Neutrophil (primary cell): ENCODE measurements around the gene CFLAR.

Source experiments
- H3K27ac ChIP-seq: fragments of 200-600 bp; sonication (generic); 2 replicates; pipeline ENCODE4 v1.5.1; 2016; ENCODE audit warnings: mild to moderate bottlenecking, moderate library complexity
- H3K27me3 ChIP-seq: fragments of 200-600 bp; sonication (generic); 2 replicates; pipeline ENCODE4 v1.6.0; 2016; ENCODE audit warnings: mild to moderate bottlenecking
- H3K36me3 ChIP-seq: fragments of 200-600 bp; sonication (generic); 2 replicates; pipeline ENCODE4 v1.5.1; 2017
- H3K4me1 ChIP-seq, 2 experiments: fragments of 200-600 bp in 1 of 2; sonication (generic) in 1 of 2; 1 replicate in 1 of 2; 2 replicates in 1 of 2; pipeline versions ENCODE4 v1.5.1 to v1.6.1; 2013 to 2016; ENCODE audit warnings: low read depth in 1 of 2, low read length in 1 of 2, mild to moderate bottlenecking in 1 of 2, moderate library complexity in 1 of 2; ENCODE audit not compliant: control insufficient read depth in 1 of 2, insufficient read depth in 1 of 2
- H3K4me3 ChIP-seq, 2 experiments: fragments of 200-600 bp in 1 of 2; sonication (generic) in 1 of 2; 1 replicate in 1 of 2; 2 replicates in 1 of 2; pipeline ENCODE4 v1.5.1; 2013 to 2016; ENCODE audit warnings: low read depth in 1 of 2, low read length in 1 of 2, mild to moderate bottlenecking in 1 of 2, moderate library complexity in 1 of 2
- H3K9me3 ChIP-seq: fragments of 200-600 bp; sonication (generic); 2 replicates; pipeline ENCODE4 v1.5.1; 2016
- CTCF ChIP-seq: fragments of 200-600 bp; sonication (generic); IDR thresholded peaks from 2 replicates; pipeline ENCODE4 v1.5.1; 2016; ENCODE audit warnings: antibody characterized with exemption

CFLAR gene

GRCh38 chr2:201116115-201116958 is at the start of gene CFLAR:
TSS of gene CFLAR (plus strand) at chr2:201116164. CDS start at chr2:201129866, 13,702 bp downstream.
- peaks cover 35 to 41% of the 10 kb centered on the region in 2 experiments for H3K4me1 ChIP-seq

DNA sequence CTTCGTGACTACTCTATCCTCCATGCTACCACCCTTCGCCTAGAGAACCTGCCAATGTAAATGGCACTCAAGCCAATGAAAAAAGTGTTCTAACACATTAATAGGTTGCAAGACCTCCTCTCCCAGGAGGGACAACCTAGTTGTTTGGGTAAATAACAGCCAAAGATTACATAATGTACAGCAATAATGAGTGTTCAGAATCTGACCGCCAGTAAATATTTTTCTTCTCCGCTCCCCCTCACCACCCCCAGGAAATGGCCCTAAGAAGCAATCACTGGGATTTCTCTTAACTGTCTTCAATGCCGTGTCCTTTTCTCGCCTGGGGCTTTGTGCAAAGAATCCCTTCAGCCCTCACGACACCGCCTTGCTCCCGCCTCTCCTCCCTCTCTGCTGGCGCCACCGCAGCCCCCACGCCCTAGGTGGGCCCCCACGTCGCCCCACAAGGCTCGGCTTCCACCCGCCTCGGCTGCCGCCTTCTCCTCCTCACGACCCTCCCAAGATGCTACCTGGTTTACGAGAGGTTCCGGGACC is 45.0 kb upstream of the CFLAR start:
- no peaks in the 10 kb centered on the region for H3K36me3 ChIP-seq
- no peak for TF ChIP-seq CTCF
- H3K4me1 ChIP-seq = peaks cover 71 to 72% of the 10 kb centered on the region in 2 experiments
- H3K9me3 ChIP-seq = no peaks in the 10 kb centered on the region
- no peaks in the 10 kb centered on the region for H3K27me3 ChIP-seq
- peak overlapping the region; percentile 86 to 96 for H3K4me3 ChIP-seq
- peak overlapping the region; percentile 86 for H3K27ac ChIP-seq

More at GRCh38 chr2:201116115-201116958, at the start of gene CFLAR:
- Histone ChIP-seq H3K27ac (peak within 1 kb of the TSS; percentile 99), H3K36me3 (peaks cover 6% of the 10 kb centered on the region), H3K9me3 (no peaks in the 10 kb centered on the region), H3K4me3 (peak within 1 kb of the TSS; percentile 84 to 98), H3K27me3 (no peaks in the 10 kb centered on the region)
- TF ChIP-seq CTCF = peak; percentile 30

DNA sequence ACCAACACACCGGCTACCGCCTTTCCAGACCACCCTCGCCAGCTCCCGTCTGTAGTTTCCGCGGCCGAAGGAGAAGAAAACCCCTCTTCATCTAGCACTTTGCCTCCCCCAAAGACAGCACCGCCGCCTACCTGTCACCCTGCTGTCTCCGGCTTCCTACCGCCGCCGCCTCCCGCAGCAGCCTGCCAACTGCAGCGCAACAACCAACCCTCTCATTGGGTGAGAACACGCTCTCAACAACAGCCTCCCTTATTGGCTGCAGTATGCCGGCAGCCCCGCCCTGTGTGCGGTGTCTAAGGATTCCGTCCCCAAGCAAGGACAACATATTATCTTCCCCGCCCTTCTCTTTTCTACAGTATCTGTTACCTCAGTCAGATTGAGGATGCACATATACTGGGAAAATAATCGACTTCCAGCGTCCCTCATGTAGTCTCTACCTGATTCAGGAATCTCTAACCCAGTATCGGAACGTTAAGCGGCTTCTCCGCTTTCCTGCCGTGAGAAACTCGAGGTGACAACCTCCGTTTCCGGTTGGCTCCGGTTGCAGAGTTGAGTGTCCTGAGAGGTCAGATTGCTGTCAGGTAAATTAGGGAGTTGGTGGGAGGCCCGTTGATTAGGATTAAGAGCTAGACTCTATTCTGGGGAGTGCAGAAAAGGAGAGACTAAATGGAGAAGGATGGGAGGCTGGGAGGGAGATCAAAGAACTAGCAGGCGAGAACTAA is 44.3 kb upstream of the CFLAR start, which contains the start of the genes HYCC2 and NDUFB3:
Gene HYCC2 (minus strand): TSS at position 193 of the 722 bp plus-strand sequence. CDS start 47,662 bp downstream, outside the sequence.
Gene NDUFB3 (plus strand): TSS at position 523 of the 722 bp plus-strand sequence. CDS start 6,882 bp downstream, outside the sequence.
- peak; percentile 79 for TF ChIP-seq CTCF
- H3K27me3 ChIP-seq = no peaks in the 10 kb centered on the region
- peaks cover 66% of the 10 kb centered on the region in 2 experiments for H3K4me1 ChIP-seq
- H3K36me3 ChIP-seq = no peaks in the 10 kb centered on the region
- peak within 1 kb of the TSS; percentile 86 for H3K27ac ChIP-seq
- H3K9me3 ChIP-seq = no peaks in the 10 kb centered on the region
- H3K4me3 ChIP-seq = peak within 1 kb of the TSS; percentile 86 to 96

- peak overlapping the region; percentile 86 to 96 for H3K4me3 ChIP-seq
- TF ChIP-seq CTCF = no peak
- peaks cover 60 to 61% of the 10 kb centered on the region in 2 experiments for H3K4me1 ChIP-seq
- H3K27me3 ChIP-seq = no peaks in the 10 kb centered on the region
- H3K36me3 ChIP-seq = no peaks in the 10 kb centered on the region
- H3K27ac ChIP-seq = peak overlapping the region; percentile 86
- no peaks in the 10 kb centered on the region for H3K9me3 ChIP-seq
Measured at GRCh38 chr2:201072201-201072530, 43.8 kb upstream of the CFLAR start.

DNA sequence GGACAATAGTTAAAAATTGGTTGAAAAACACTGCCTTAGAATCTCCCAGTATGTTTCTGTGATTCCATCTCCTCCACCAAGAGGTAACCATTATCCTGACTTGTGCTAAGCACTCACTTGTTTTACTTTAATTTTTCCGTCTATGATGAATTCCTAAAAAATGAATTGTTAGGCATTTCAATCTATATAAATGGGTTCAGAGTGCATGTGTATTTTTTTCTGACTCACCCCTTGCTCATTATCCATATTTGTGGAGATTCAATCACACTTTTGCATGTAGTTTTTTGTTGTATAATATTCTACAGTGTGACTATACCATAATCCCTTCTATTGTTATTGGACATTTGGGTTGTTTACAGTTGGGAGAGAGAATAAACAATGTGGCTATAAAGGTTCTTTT is 42.9 kb upstream of the CFLAR start:
- H3K9me3 ChIP-seq = no peaks in the 10 kb centered on the region
- H3K4me3 ChIP-seq = peak overlapping the region; percentile 86 to 96

More for the DNA sequence above, 42.9 kb upstream of the CFLAR start:
- Histone ChIP-seq H3K27ac (peak overlapping the region; percentile 86), H3K27me3 (no peaks in the 10 kb centered on the region), H3K36me3 (no peaks in the 10 kb centered on the region), H3K4me1 (peaks cover 53 to 54% of the 10 kb centered on the region in 2 experiments)
- no peak for TF ChIP-seq CTCF
